B cell (primary cell): Measurements from ENCODE around the gene PC. TPM values are rescaled to one million over a fixed set of nuclear protein-coding genes. Genes with fewer than 3 reads are reported as not detected.

Source experiments
- ATAC-seq: fragments of 200-7000 bp; cut with Tn5 transposase; one replicate; pipeline ENCODE4 v1.10.0; 2021; ENCODE audit warnings: low read depth, mild to moderate bottlenecking, moderate number of reproducible peaks, moderate library complexity
- CTCF ChIA-PET: fragments of 350-600 bp; sonication (Branson Sonifier 250); formaldehyde crosslinking; loops from one replicate; lab custom pipeline; 2021; ENCODE audit warnings: antibody characterized with exemption, inconsistent platforms; lab: Charles Lee
- POLR2A ChIA-PET: fragments of 350-600 bp; sonication (Branson Sonifier 250); formaldehyde crosslinking; loops from one replicate; lab custom pipeline; 2021; ENCODE audit warnings: antibody characterized with exemption; lab: Charles Lee
- DNase-seq: peaks from one replicate; pipeline ENCODE4 v3.0.0; 2013
- H2AFZ ChIP-seq: 2 replicates; pipeline ENCODE4 v1.6.1; 2012; ENCODE audit warnings: mild to moderate bottlenecking, low read depth, low read length; ENCODE audit not compliant: insufficient read depth, poor library complexity, severe bottlenecking
- H3K27ac ChIP-seq, 2 donors: 1 replicate in 1 of 2; 2 replicates in 1 of 2; pipeline ENCODE4 v1.5.1; 2012 to 2013; ENCODE audit warnings: low read length in 2 of 2, mild to moderate bottlenecking in 2 of 2, moderate library complexity in 1 of 2
- H3K27me3 ChIP-seq, 4 experiments: fragments of 200-600 bp in 1 of 4; sonication (generic) in 1 of 4; replicated peaks in 1 of 4; 1 replicate in 2 of 4; 2 replicates in 2 of 4; pipeline versions ENCODE4 v1.6.1 to v1.7.0; 2013 to 2016; ENCODE audit warnings: low read length in 3 of 4, mild to moderate bottlenecking in 2 of 4, mixed read lengths in 1 of 4, moderate library complexity in 1 of 4; ENCODE audit not compliant: insufficient read depth in 4 of 4, control insufficient read depth in 3 of 4; ENCODE audit errors: control extremely low read depth in 1 of 4
- H3K36me3 ChIP-seq, 2 experiments: replicated peaks in 1 of 2; 1 replicate in 1 of 2; 2 replicates in 1 of 2; pipeline versions ENCODE4 v1.6.1 to v1.7.1; 2013; ENCODE audit warnings: low read length in 1 of 2; ENCODE audit not compliant: insufficient read depth in 2 of 2, control insufficient read depth in 1 of 2; ENCODE audit errors: control extremely low read depth in 1 of 2, extremely low read depth in 1 of 2
- H3K4me1 ChIP-seq, 2 donors: fragments of 200-600 bp in 1 of 2; sonication (generic) in 1 of 2; 1 replicate in 1 of 2; 2 replicates in 1 of 2; pipeline versions ENCODE4 v1.5.1 to v1.6.1; 2013 to 2017; ENCODE audit warnings: low read length in 2 of 2; ENCODE audit not compliant: control insufficient read depth in 2 of 2, insufficient read depth in 2 of 2
- H3K4me2 ChIP-seq: replicated peaks from 2 replicates; pipeline ENCODE3; 2012; ENCODE audit warnings: mild to moderate bottlenecking, low read depth, low read length; ENCODE audit not compliant: poor library complexity, severe bottlenecking
- H3K4me3 ChIP-seq, 5 experiments: fragments of 200-600 bp in 1 of 5; sonication (generic) in 1 of 5; 1 replicate in 3 of 5; 2 replicates in 2 of 5; pipeline versions ENCODE4 v1.5.1 to v1.7.0; 2011 to 2016; ENCODE audit warnings: low read length in 4 of 5, mild to moderate bottlenecking in 4 of 5, low read depth in 2 of 5, control low read depth in 1 of 5, moderate library complexity in 1 of 5; ENCODE audit not compliant: insufficient read depth in 1 of 5; ENCODE audit errors: control extremely low read depth in 1 of 5, extremely low read depth in 1 of 5
- H3K79me2 ChIP-seq: fragments of 200-600 bp; sonication (generic); one replicate; pipeline ENCODE4 v1.6.0; 2016; ENCODE audit warnings: low read length; ENCODE audit not compliant: control insufficient read depth, insufficient read depth
- H3K9ac ChIP-seq: fragments of 200-600 bp; sonication (generic); 2 replicates; pipeline ENCODE4 v1.6.1; 2017; ENCODE audit warnings: mild to moderate bottlenecking, low read length, moderate library complexity
- H3K9me3 ChIP-seq, 3 donors: one replicate each; pipeline versions ENCODE4 v1.6.1 to v1.7.1; 2013; ENCODE audit warnings: low read length in 2 of 3; ENCODE audit not compliant: control insufficient read depth in 2 of 3, insufficient read depth in 1 of 3; ENCODE audit errors: control extremely low read depth in 1 of 3
- H4K20me1 ChIP-seq: 2 replicates; pipeline ENCODE4 v1.6.0; 2012; ENCODE audit warnings: mild to moderate bottlenecking, low read length; ENCODE audit not compliant: insufficient read depth, control insufficient read depth, poor library complexity, severe bottlenecking
- H3K27ac Mint-ChIP-seq: one replicate; pipeline ENCODE4 v1.8.0; 2021; ENCODE audit warnings: mixed read lengths
- H3K27me3 Mint-ChIP-seq: one replicate; pipeline ENCODE4 v1.8.0; 2021; ENCODE audit warnings: mixed read lengths
- H3K4me1 Mint-ChIP-seq: one replicate; pipeline ENCODE4 v1.8.0; 2021; ENCODE audit warnings: mixed read lengths
- H3K4me3 Mint-ChIP-seq: one replicate; pipeline ENCODE4 v1.8.0; 2021; ENCODE audit warnings: mixed read lengths
- H3K9me3 Mint-ChIP-seq: one replicate; pipeline ENCODE4 v1.8.0; 2022; ENCODE audit warnings: mixed read lengths; ENCODE audit not compliant: insufficient read depth
- CTCF ChIP-seq: fragments of 200-600 bp; IDR thresholded peaks from one replicate; pipeline ENCODE4 v1.8.0; 2022; ENCODE audit warnings: antibody characterized with exemption, mild to moderate bottlenecking
- EZH2 ChIP-seq: IDR thresholded peaks from 2 replicates; pipeline ENCODE4 v1.6.1; 2012; ENCODE audit warnings: borderline replicate concordance, low read depth, mild to moderate bottlenecking, moderate library complexity, low read length; ENCODE audit not compliant: insufficient read depth, poor library complexity, severe bottlenecking
- WGBS: methylation state at CpG from one replicate; pipeline ENCODE4 v1.1.5; 2013; ENCODE audit warnings: missing lambda C conversion rate; ENCODE audit not compliant: insufficient coverage; 5-methylcytosine and 5-hydroxymethylcytosine counted together
- intact Hi-C: fragments of 100-400 bp; cut with micrococcal nuclease; formaldehyde crosslinking; loops from one replicate; pipeline ENCODE4 v1.10.0; 2022
- polyA plus RNA-seq: library from polyadenylated mRNA; depleted of rRNA; stranded (reverse); fragments of >200 nt; gene quantifications from 2 replicates; pipeline ENCODE4 v1.2.3, GENCODE V29; 2012
- total RNA-seq, 2 donors: library from RNA; stranded (reverse); fragments of 120-200 nt in 1 of 2; gene quantifications; 1 replicate in 1 of 2; 2 replicates in 1 of 2; pipeline versions ENCODE4 v1.2.3 to v1.2.4, GENCODE V29; 2013 to 2022

Gene PC
- total and polyA plus RNA-seq, 2 donors (not counting 1 experiment from before 2014, with no cell fraction given), result 1.5 to 4.4 TPM

DNA sequence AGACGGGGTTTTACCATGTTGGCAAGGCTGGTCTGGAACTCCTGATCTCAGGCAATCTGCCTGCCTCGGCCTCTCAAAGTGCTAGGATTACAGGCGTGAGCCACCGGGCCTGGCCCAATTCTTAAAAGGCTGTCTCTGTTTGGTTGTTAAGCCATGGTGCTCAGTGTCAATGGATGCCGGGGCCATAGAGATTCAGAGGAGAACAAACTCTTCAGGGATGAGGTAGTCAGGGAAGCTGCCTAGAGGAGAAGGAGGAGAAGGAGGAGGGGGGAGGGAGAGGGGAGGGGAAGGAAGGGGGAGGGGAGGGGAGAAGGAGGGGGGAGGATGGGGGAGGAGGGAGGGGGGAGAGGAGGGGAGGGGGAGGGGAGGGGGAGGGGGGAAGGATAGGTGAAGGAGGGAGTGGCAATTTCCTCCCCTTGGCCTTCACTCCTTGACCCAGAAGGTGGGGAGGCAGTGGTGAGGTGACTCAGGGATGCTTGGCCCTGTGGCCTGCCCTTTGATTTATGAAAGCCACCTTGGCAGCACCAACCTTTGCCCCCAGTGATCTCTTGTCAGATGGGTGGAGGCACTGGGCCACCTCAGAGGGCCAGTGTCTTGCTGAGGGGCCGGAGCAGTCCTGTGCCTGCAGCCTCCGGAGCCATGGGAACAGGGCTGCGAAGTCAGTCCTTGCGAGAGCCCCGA lies 16.7 kb upstream of the PC start, which contains the start of gene C11orf86:
Gene C11orf86 (plus strand): TSS at position 581 of the 681 bp plus-strand sequence. CDS start 59 bp downstream, at position 640.
- no peak within 1 kb of the TSS for H2AFZ ChIP-seq
- H3K27me3 ChIP-seq, result peaks cover 0 to 10% (median 3%) of the 10 kb centered on the region in 4 experiments
- Mint-ChIP-seq H3K27ac (no peak within 1 kb of the TSS), H3K4me3 (no peak within 1 kb of the TSS), H3K27me3 (peaks cover 25% of the 10 kb centered on the region), H3K4me1 (no peaks in the 10 kb centered on the region), H3K9me3 (peaks cover 2% of the 10 kb centered on the region)
- no peak for DNase-seq
- H3K9ac ChIP-seq, result no peak within 1 kb of the TSS
- no peak for ATAC-seq
- 92% methylated on average over 8 of the region's 10 CpGs for WGBS
- POLR2A ChIA-PET, result no interaction called here
- H3K4me1 ChIP-seq, result no peaks in the 10 kb centered on the region
- H3K79me2 ChIP-seq, result no peaks in the 10 kb centered on the region
- TF ChIP-seq EZH2, result no peak
- no peak for TF ChIP-seq CTCF
- no peak within 1 kb of the TSS for H3K4me2 ChIP-seq
- no peaks in the 10 kb centered on the region for H4K20me1 ChIP-seq
- H3K36me3 ChIP-seq, result no peaks in the 10 kb centered on the region
- no peak within 1 kb of the TSS for H3K4me3 ChIP-seq
- CTCF ChIA-PET, result interaction anchor here (1.5 kb wide), 1 partner anchor 279 kb away, joined by 4 read pairs; no protein-coding TSS in a partner anchor
- no peak within 1 kb of the TSS for H3K27ac ChIP-seq
- intact Hi-C loops, result no loop called here
- peaks cover 0 to 39% (median 9%) of the 10 kb centered on the region in 3 donors for H3K9me3 ChIP-seq

DNA sequence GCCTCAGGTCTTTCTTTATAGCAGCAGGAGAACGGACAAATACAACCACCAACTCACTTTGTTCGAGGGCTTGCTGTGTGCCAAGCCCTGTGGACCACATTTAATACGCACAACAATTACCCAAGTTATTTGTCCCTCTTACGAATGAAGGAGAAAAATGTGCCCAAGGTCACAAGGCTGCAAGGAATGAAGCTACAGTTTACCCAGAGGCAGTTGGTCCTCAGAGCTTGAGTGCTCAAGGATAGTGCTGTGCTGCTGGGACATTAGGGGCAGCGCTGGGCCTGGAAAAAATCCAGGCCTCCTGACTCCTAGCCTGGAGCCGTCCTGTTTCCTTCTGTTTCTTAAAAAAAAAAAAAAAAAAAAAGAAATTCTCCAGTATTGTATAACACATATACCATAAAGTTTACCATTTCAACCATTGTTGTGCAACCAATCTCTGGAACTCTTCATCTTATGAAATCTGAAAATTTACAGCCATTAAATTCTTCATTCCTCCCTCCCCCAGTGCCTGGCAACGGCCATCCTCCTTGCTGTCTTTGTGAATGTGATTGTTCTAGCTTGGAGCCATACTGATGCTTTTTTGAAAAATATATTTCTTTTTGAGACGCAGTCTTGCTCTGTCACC lies 15.9 kb upstream of the PC start:
- peaks cover 0 to 10% (median 3%) of the 10 kb centered on the region in 4 experiments for H3K27me3 ChIP-seq
- no peak overlapping the region for H3K27ac Mint-ChIP-seq
- WGBS, result 75% methylated on average over 4 of the region's 8 CpGs
- peaks cover 0 to 35% (median 9%) of the 10 kb centered on the region in 3 donors for H3K9me3 ChIP-seq
- H3K79me2 ChIP-seq, result no peaks in the 10 kb centered on the region
- H4K20me1 ChIP-seq, result no peaks in the 10 kb centered on the region
- no peak overlapping the region for H3K4me2 ChIP-seq
- TF ChIP-seq EZH2 (no peak), CTCF (no peak)
- ATAC-seq (no peak), DNase-seq (no peak)
- no peak overlapping the region for H3K4me3 Mint-ChIP-seq
- H3K4me1 ChIP-seq, result no peaks in the 10 kb centered on the region
- POLR2A ChIA-PET, result no interaction called here
- H3K9me3 Mint-ChIP-seq, result no peaks in the 10 kb centered on the region
- H3K27ac ChIP-seq, result no peak overlapping the region
- H3K27me3 Mint-ChIP-seq, result peaks cover 25% of the 10 kb centered on the region
- H3K4me3 ChIP-seq, result no peak overlapping the region
- intact Hi-C loops, result no loop called here
- no peaks in the 10 kb centered on the region for H3K36me3 ChIP-seq
- H2AFZ ChIP-seq, result no peak overlapping the region
- no peak overlapping the region for H3K9ac ChIP-seq
- H3K4me1 Mint-ChIP-seq, result no peaks in the 10 kb centered on the region
- CTCF ChIA-PET, result no interaction called here
